B cell (primary cell): ENCODE data around the gene ERBB4. TPM values are rescaled to one million over a fixed set of nuclear protein-coding genes. Genes with fewer than 3 reads are reported as not detected.

ENCODE experiments used
- ATAC-seq: fragments of 200-7000 bp; cut with Tn5 transposase; one replicate; pipeline ENCODE4 v1.10.0; 2021; ENCODE audit warnings: low read depth, mild to moderate bottlenecking, moderate number of reproducible peaks, moderate library complexity
- CTCF ChIA-PET: fragments of 350-600 bp; sonication (Branson Sonifier 250); formaldehyde crosslinking; loops from one replicate; lab custom pipeline; 2021; ENCODE audit warnings: antibody characterized with exemption, inconsistent platforms; lab: Charles Lee
- POLR2A ChIA-PET: fragments of 350-600 bp; sonication (Branson Sonifier 250); formaldehyde crosslinking; loops from one replicate; lab custom pipeline; 2021; ENCODE audit warnings: antibody characterized with exemption; lab: Charles Lee
- DNase-seq: peaks from one replicate; pipeline ENCODE4 v3.0.0; 2013
- H2AFZ ChIP-seq: 2 replicates; pipeline ENCODE4 v1.6.1; 2012; ENCODE audit warnings: mild to moderate bottlenecking, low read depth, low read length; ENCODE audit not compliant: insufficient read depth, poor library complexity, severe bottlenecking
- H3K27ac ChIP-seq, 2 donors: 1 replicate in 1 of 2; 2 replicates in 1 of 2; pipeline ENCODE4 v1.5.1; 2012 to 2013; ENCODE audit warnings: low read length in 2 of 2, mild to moderate bottlenecking in 2 of 2, moderate library complexity in 1 of 2
- H3K27me3 ChIP-seq, 4 experiments: fragments of 200-600 bp in 1 of 4; sonication (generic) in 1 of 4; replicated peaks in 1 of 4; 1 replicate in 2 of 4; 2 replicates in 2 of 4; pipeline versions ENCODE4 v1.6.1 to v1.7.0; 2013 to 2016; ENCODE audit warnings: low read length in 3 of 4, mild to moderate bottlenecking in 2 of 4, mixed read lengths in 1 of 4, moderate library complexity in 1 of 4; ENCODE audit not compliant: insufficient read depth in 4 of 4, control insufficient read depth in 3 of 4; ENCODE audit errors: control extremely low read depth in 1 of 4
- H3K36me3 ChIP-seq, 2 experiments: replicated peaks in 1 of 2; 1 replicate in 1 of 2; 2 replicates in 1 of 2; pipeline versions ENCODE4 v1.6.1 to v1.7.1; 2013; ENCODE audit warnings: low read length in 1 of 2; ENCODE audit not compliant: insufficient read depth in 2 of 2, control insufficient read depth in 1 of 2; ENCODE audit errors: control extremely low read depth in 1 of 2, extremely low read depth in 1 of 2
- H3K4me1 ChIP-seq, 2 donors: fragments of 200-600 bp in 1 of 2; sonication (generic) in 1 of 2; 1 replicate in 1 of 2; 2 replicates in 1 of 2; pipeline versions ENCODE4 v1.5.1 to v1.6.1; 2013 to 2017; ENCODE audit warnings: low read length in 2 of 2; ENCODE audit not compliant: control insufficient read depth in 2 of 2, insufficient read depth in 2 of 2
- H3K4me2 ChIP-seq: replicated peaks from 2 replicates; pipeline ENCODE3; 2012; ENCODE audit warnings: mild to moderate bottlenecking, low read depth, low read length; ENCODE audit not compliant: poor library complexity, severe bottlenecking
- H3K4me3 ChIP-seq, 5 experiments: fragments of 200-600 bp in 1 of 5; sonication (generic) in 1 of 5; 1 replicate in 3 of 5; 2 replicates in 2 of 5; pipeline versions ENCODE4 v1.5.1 to v1.7.0; 2011 to 2016; ENCODE audit warnings: low read length in 4 of 5, mild to moderate bottlenecking in 4 of 5, low read depth in 2 of 5, control low read depth in 1 of 5, moderate library complexity in 1 of 5; ENCODE audit not compliant: insufficient read depth in 1 of 5; ENCODE audit errors: control extremely low read depth in 1 of 5, extremely low read depth in 1 of 5
- H3K79me2 ChIP-seq: fragments of 200-600 bp; sonication (generic); one replicate; pipeline ENCODE4 v1.6.0; 2016; ENCODE audit warnings: low read length; ENCODE audit not compliant: control insufficient read depth, insufficient read depth
- H3K9ac ChIP-seq: fragments of 200-600 bp; sonication (generic); 2 replicates; pipeline ENCODE4 v1.6.1; 2017; ENCODE audit warnings: mild to moderate bottlenecking, low read length, moderate library complexity
- H3K9me3 ChIP-seq, 3 donors: one replicate each; pipeline versions ENCODE4 v1.6.1 to v1.7.1; 2013; ENCODE audit warnings: low read length in 2 of 3; ENCODE audit not compliant: control insufficient read depth in 2 of 3, insufficient read depth in 1 of 3; ENCODE audit errors: control extremely low read depth in 1 of 3
- H4K20me1 ChIP-seq: 2 replicates; pipeline ENCODE4 v1.6.0; 2012; ENCODE audit warnings: mild to moderate bottlenecking, low read length; ENCODE audit not compliant: insufficient read depth, control insufficient read depth, poor library complexity, severe bottlenecking
- H3K27ac Mint-ChIP-seq: one replicate; pipeline ENCODE4 v1.8.0; 2021; ENCODE audit warnings: mixed read lengths
- H3K27me3 Mint-ChIP-seq: one replicate; pipeline ENCODE4 v1.8.0; 2021; ENCODE audit warnings: mixed read lengths
- H3K4me1 Mint-ChIP-seq: one replicate; pipeline ENCODE4 v1.8.0; 2021; ENCODE audit warnings: mixed read lengths
- H3K4me3 Mint-ChIP-seq: one replicate; pipeline ENCODE4 v1.8.0; 2021; ENCODE audit warnings: mixed read lengths
- H3K9me3 Mint-ChIP-seq: one replicate; pipeline ENCODE4 v1.8.0; 2022; ENCODE audit warnings: mixed read lengths; ENCODE audit not compliant: insufficient read depth
- EZH2 ChIP-seq: IDR thresholded peaks from 2 replicates; pipeline ENCODE4 v1.6.1; 2012; ENCODE audit warnings: borderline replicate concordance, low read depth, mild to moderate bottlenecking, moderate library complexity, low read length; ENCODE audit not compliant: insufficient read depth, poor library complexity, severe bottlenecking
- WGBS: methylation state at CpG from one replicate; pipeline ENCODE4 v1.1.5; 2013; ENCODE audit warnings: missing lambda C conversion rate; ENCODE audit not compliant: insufficient coverage; 5-methylcytosine and 5-hydroxymethylcytosine counted together
- intact Hi-C: fragments of 100-400 bp; cut with micrococcal nuclease; formaldehyde crosslinking; loops from one replicate; pipeline ENCODE4 v1.10.0; 2022
- polyA plus RNA-seq: library from polyadenylated mRNA; depleted of rRNA; stranded (reverse); fragments of >200 nt; gene quantifications from 2 replicates; pipeline ENCODE4 v1.2.3, GENCODE V29; 2012
- total RNA-seq, 2 donors: library from RNA; stranded (reverse); fragments of 120-200 nt in 1 of 2; gene quantifications; 1 replicate in 1 of 2; 2 replicates in 1 of 2; pipeline versions ENCODE4 v1.2.3 to v1.2.4, GENCODE V29; 2013 to 2022
- TF ChIP-seq, protein P1 (sequence below): fragments of 200-600 bp; IDR thresholded peaks from one replicate; pipeline ENCODE4 v1.8.0; 2022; ENCODE audit warnings: antibody characterized with exemption, mild to moderate bottlenecking

Gene ERBB4
- total and polyA plus RNA-seq, 2 donors (not counting 1 experiment from before 2014, with no cell fraction given), result not detected

- Histone ChIP-seq H3K36me3 (no peaks in the 10 kb centered on the region), H3K4me3 (no peak overlapping the region), H3K9ac (no peak overlapping the region), H3K79me2 (no peaks in the 10 kb centered on the region), H4K20me1 (no peaks in the 10 kb centered on the region), H3K27me3 (peaks cover 0 to 43% (median 22%) of the 10 kb centered on the region in 4 experiments), H3K4me2 (no peak overlapping the region), H2AFZ (no peak overlapping the region), H3K9me3 (peaks cover 0 to 3% (median 1%) of the 10 kb centered on the region in 3 donors), H3K27ac (no peak overlapping the region), H3K4me1 (peaks cover 18 to 30% of the 10 kb centered on the region in 2 donors)
- intact Hi-C loops, result no loop called here
- Mint-ChIP-seq H3K9me3 (no peaks in the 10 kb centered on the region), H3K4me3 (no peak overlapping the region), H3K27me3 (peaks cover 40% of the 10 kb centered on the region), H3K27ac (no peak overlapping the region), H3K4me1 (peaks cover 10% of the 10 kb centered on the region)
- no peak for ATAC-seq
- ChIA-PET POLR2A (no interaction called here), CTCF (no interaction called here)
- TF ChIP-seq, protein P1, sequence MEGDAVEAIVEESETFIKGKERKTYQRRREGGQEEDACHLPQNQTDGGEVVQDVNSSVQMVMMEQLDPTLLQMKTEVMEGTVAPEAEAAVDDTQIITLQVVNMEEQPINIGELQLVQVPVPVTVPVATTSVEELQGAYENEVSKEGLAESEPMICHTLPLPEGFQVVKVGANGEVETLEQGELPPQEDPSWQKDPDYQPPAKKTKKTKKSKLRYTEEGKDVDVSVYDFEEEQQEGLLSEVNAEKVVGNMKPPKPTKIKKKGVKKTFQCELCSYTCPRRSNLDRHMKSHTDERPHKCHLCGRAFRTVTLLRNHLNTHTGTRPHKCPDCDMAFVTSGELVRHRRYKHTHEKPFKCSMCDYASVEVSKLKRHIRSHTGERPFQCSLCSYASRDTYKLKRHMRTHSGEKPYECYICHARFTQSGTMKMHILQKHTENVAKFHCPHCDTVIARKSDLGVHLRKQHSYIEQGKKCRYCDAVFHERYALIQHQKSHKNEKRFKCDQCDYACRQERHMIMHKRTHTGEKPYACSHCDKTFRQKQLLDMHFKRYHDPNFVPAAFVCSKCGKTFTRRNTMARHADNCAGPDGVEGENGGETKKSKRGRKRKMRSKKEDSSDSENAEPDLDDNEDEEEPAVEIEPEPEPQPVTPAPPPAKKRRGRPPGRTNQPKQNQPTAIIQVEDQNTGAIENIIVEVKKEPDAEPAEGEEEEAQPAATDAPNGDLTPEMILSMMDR, result no peak
- TF ChIP-seq EZH2, result no peak
- no peak for DNase-seq
- no CpG with 5 or more reads among the region's 2 CpGs for WGBS
These were observed 4.3 kb downstream of the ERBB4 start for GRCh38 chr2:212534336-212534735.

GRCh38 chr2:212532585-212532984, 6.0 kb downstream of the ERBB4 start:
- DNase-seq, result no peak
- no peak overlapping the region for H2AFZ ChIP-seq
- intact Hi-C loops, result no loop called here
- no peak overlapping the region for H3K9ac ChIP-seq
- no peak overlapping the region for H3K27ac ChIP-seq
- H3K4me2 ChIP-seq, result no peak overlapping the region
- 100% methylated on average over 2 of the region's 2 CpGs for WGBS
- H3K36me3 ChIP-seq, result no peaks in the 10 kb centered on the region
- H3K27me3 ChIP-seq, result peaks cover 0 to 43% (median 13%) of the 10 kb centered on the region in 4 experiments
- H3K9me3 Mint-ChIP-seq, result no peaks in the 10 kb centered on the region
- H3K9me3 ChIP-seq, result peaks cover 0 to 1% (median 0%) of the 10 kb centered on the region in 3 donors
- H3K79me2 ChIP-seq, result no peaks in the 10 kb centered on the region
- H3K4me3 ChIP-seq, result no peak overlapping the region
- peaks cover 6 to 18% of the 10 kb centered on the region in 2 donors for H3K4me1 ChIP-seq
- TF ChIP-seq, protein P1, result no peak
- no peak for TF ChIP-seq EZH2
- H3K27me3 Mint-ChIP-seq, result peaks cover 35% of the 10 kb centered on the region
- peaks cover 8% of the 10 kb centered on the region for H3K4me1 Mint-ChIP-seq
- H3K27ac Mint-ChIP-seq, result no peak overlapping the region
- no peak overlapping the region for H3K4me3 Mint-ChIP-seq
- no peaks in the 10 kb centered on the region for H4K20me1 ChIP-seq
- POLR2A ChIA-PET, result no interaction called here
- ATAC-seq, result no peak
- CTCF ChIA-PET, result interaction anchor here (1.1 kb wide), 1 partner anchor 12 kb away, joined by 3 read pairs; no protein-coding TSS in a partner anchor
